H1 (cell line): Measurements from ENCODE around the gene BICD1. TPM values are rescaled to one million over a fixed set of nuclear protein-coding genes. Genes with fewer than 3 reads are reported as not detected.

Experiments used
- CTCF ChIA-PET: fragments of 300-600 bp; sonication (Branson Sonifier 250); formaldehyde crosslinking; loops from one replicate; lab custom pipeline; 2021; ENCODE audit not compliant: partially characterized antibody; lab: Charles Lee
- POLR2A ChIA-PET: fragments of 300-600 bp; sonication (Branson Sonifier 250); formaldehyde crosslinking; loops from one replicate; lab custom pipeline; 2021; ENCODE audit warnings: inconsistent platforms; ENCODE audit not compliant: partially characterized antibody; lab: Charles Lee
- DNase-seq, 2 experiments: peaks; one replicate each; pipeline versions ENCODE4 v3.0.0 to v3.0.0-alpha.2; 2010 to 2022; ENCODE audit warnings: low spot score in 2 of 2, low read depth in 1 of 2, mixed read lengths in 1 of 2
- FAIRE-seq: peaks from 2 replicates; lab custom pipeline; 2011; peaks lifted over from hg19 to GRCh38; lab: Jason Lieb, UNC
- H2AFZ ChIP-seq: 2 replicates; pipeline ENCODE4 v1.8.1; 2012; ENCODE audit warnings: low read length, inconsistent platforms
- H2AK5ac ChIP-seq: 2 replicates; pipeline ENCODE4 v1.6.1; 2013; ENCODE audit warnings: low read depth, low read length
- H2BK120ac ChIP-seq: replicated peaks from 2 replicates; pipeline ENCODE3; 2013; ENCODE audit warnings: low read depth, low read length, inconsistent platforms
- H2BK12ac ChIP-seq: 2 replicates; pipeline ENCODE4 v1.6.1; 2013; ENCODE audit warnings: low read depth, low read length
- H2BK15ac ChIP-seq: 2 replicates; pipeline ENCODE4 v1.6.1; 2013; ENCODE audit warnings: low read length
- H2BK20ac ChIP-seq: 2 replicates; pipeline ENCODE4 v1.6.1; 2013; ENCODE audit warnings: low read length
- H2BK5ac ChIP-seq: 2 replicates; pipeline ENCODE4 v1.6.1; 2013; ENCODE audit warnings: low read depth, low read length
- H3K14ac ChIP-seq: 2 replicates; pipeline ENCODE4 v1.6.1; 2013; ENCODE audit warnings: inconsistent platforms; ENCODE audit not compliant: insufficient read length
- H3K18ac ChIP-seq: 2 replicates; pipeline ENCODE4 v1.6.1; 2013; ENCODE audit warnings: low read length; ENCODE audit errors: extremely low read depth
- H3K23ac ChIP-seq: 2 replicates; pipeline ENCODE4 v1.6.1; 2013; ENCODE audit warnings: inconsistent platforms; ENCODE audit not compliant: insufficient read length
- H3K23me2 ChIP-seq: 2 replicates; pipeline ENCODE4 v1.6.1; 2013; ENCODE audit warnings: low read depth, low read length
- H3K27ac ChIP-seq: 2 replicates; pipeline ENCODE4 v1.6.1; 2011; ENCODE audit warnings: low read depth, low read length, inconsistent platforms
- H3K27me3 ChIP-seq, 4 experiments: replicated peaks in 1 of 4; 1 replicate in 1 of 4; 2 replicates in 3 of 4; pipeline versions ENCODE4 v1.6.1 to v1.8.1; 2011 to 2013; ENCODE audit warnings: low read length in 3 of 4, mild to moderate bottlenecking in 3 of 4, inconsistent platforms in 2 of 4, mixed read lengths in 2 of 4, moderate library complexity in 1 of 4; ENCODE audit not compliant: control insufficient read depth in 3 of 4, insufficient read depth in 3 of 4; ENCODE audit errors: extremely low read depth in 1 of 4
- H3K36me3 ChIP-seq, 4 experiments: 2 replicates each; pipeline versions ENCODE4 v1.6.1 to v1.8.1; 2011 to 2013; ENCODE audit warnings: mild to moderate bottlenecking in 4 of 4, low read length in 3 of 4, moderate library complexity in 2 of 4, control low read depth in 1 of 4, inconsistent platforms in 1 of 4; ENCODE audit not compliant: insufficient read depth in 4 of 4, control insufficient read depth in 2 of 4
- H3K4ac ChIP-seq: replicated peaks from 2 replicates; pipeline ENCODE3; 2013; ENCODE audit warnings: low read length, low read depth, mixed read lengths, inconsistent platforms; ENCODE audit not compliant: insufficient read length
- H3K4me1 ChIP-seq, 4 experiments: replicated peaks in 1 of 4; 1 replicate in 1 of 4; 2 replicates in 3 of 4; pipeline versions ENCODE4 v1.6.1 to v1.8.1; 2011 to 2013; ENCODE audit warnings: low read length in 3 of 4, inconsistent platforms in 2 of 4, mixed read lengths in 1 of 4; ENCODE audit not compliant: insufficient read depth in 4 of 4, control insufficient read depth in 3 of 4
- H3K4me2 ChIP-seq, 2 experiments: 2 replicates each; pipeline versions ENCODE4 v1.6.1 to v1.8.1; 2011 to 2013; ENCODE audit warnings: low read depth in 2 of 2, low read length in 2 of 2, control low read depth in 1 of 2, inconsistent platforms in 1 of 2, mild to moderate bottlenecking in 1 of 2; ENCODE audit not compliant: insufficient read depth in 1 of 2
- H3K4me3 ChIP-seq, 4 experiments: fragments of 200-600, 300-600 bp in 1 of 4; sonication (generic), shearing (Covaris generic), sonication (Bioruptor Twin) in 1 of 4; 2 replicates each; pipeline versions ENCODE4 v1.5.1 to v1.8.1; 2011 to 2016; ENCODE audit warnings: low read length in 4 of 4, low read depth in 3 of 4, control low read depth in 2 of 4, inconsistent platforms in 2 of 4, mild to moderate bottlenecking in 2 of 4, mixed read lengths in 1 of 4, moderate library complexity in 1 of 4; ENCODE audit not compliant: insufficient read depth in 2 of 4; ENCODE audit errors: extremely low read depth in 1 of 4
- H3K56ac ChIP-seq: replicated peaks from 2 replicates; pipeline ENCODE3; 2013; ENCODE audit warnings: low read depth, mild to moderate bottlenecking, mixed read lengths, low read length, inconsistent platforms; ENCODE audit not compliant: insufficient read length
- H3K79me1 ChIP-seq: 2 replicates; pipeline ENCODE4 v1.6.1; 2013; ENCODE audit warnings: low read depth, low read length, control low read depth
- H3K79me2 ChIP-seq, 2 experiments: 2 replicates each; pipeline versions ENCODE4 v1.6.1 to v1.8.1; 2012 to 2013; ENCODE audit warnings: low read length in 2 of 2, mild to moderate bottlenecking in 2 of 2, inconsistent platforms in 1 of 2; ENCODE audit not compliant: insufficient read depth in 2 of 2, control insufficient read depth in 1 of 2
- H3K9ac ChIP-seq, 4 experiments: replicated peaks in 1 of 4; 1 replicate in 1 of 4; 2 replicates in 3 of 4; pipeline versions ENCODE4 v1.6.1 to v1.8.1; 2011 to 2013; ENCODE audit warnings: low read depth in 3 of 4, low read length in 3 of 4, control low read depth in 2 of 4, mild to moderate bottlenecking in 2 of 4, moderate library complexity in 2 of 4, inconsistent platforms in 1 of 4; ENCODE audit errors: extremely low read depth in 1 of 4
- H3K9me3 ChIP-seq, 2 experiments: 2 replicates each; pipeline versions ENCODE4 v1.6.1 to v1.8.1; 2012 to 2013; ENCODE audit warnings: mild to moderate bottlenecking in 2 of 2, moderate library complexity in 2 of 2, control low read depth in 1 of 2, inconsistent platforms in 1 of 2, low read depth in 1 of 2, low read length in 1 of 2, mixed read lengths in 1 of 2; ENCODE audit not compliant: insufficient read depth in 2 of 2
- H4K20me1 ChIP-seq, 2 experiments: replicated peaks in 1 of 2; 2 replicates each; pipeline versions ENCODE3 to v1.8.1; 2011 to 2013; ENCODE audit warnings: inconsistent platforms in 2 of 2, low read length in 2 of 2, mild to moderate bottlenecking in 1 of 2; ENCODE audit not compliant: insufficient read depth in 2 of 2, control insufficient read depth in 1 of 2
- H4K5ac ChIP-seq: 2 replicates; pipeline ENCODE4 v1.6.1; 2013; ENCODE audit warnings: low read length, low read depth, mixed read lengths, inconsistent platforms; ENCODE audit not compliant: insufficient read length
- H4K8ac ChIP-seq: 2 replicates; pipeline ENCODE4 v1.8.0; 2013; ENCODE audit warnings: mild to moderate bottlenecking, moderate library complexity, low read length, inconsistent platforms; ENCODE audit not compliant: insufficient read depth; ENCODE audit errors: extremely low read depth
- H4K91ac ChIP-seq: replicated peaks from 2 replicates; pipeline ENCODE3; 2013; ENCODE audit warnings: low read length, mixed read lengths, inconsistent platforms; ENCODE audit not compliant: insufficient read length
- BCL11A ChIP-seq, 2 experiments: IDR thresholded peaks; one replicate each; pipeline ENCODE4 v1.6.1; 2011; ENCODE audit warnings: low read depth in 2 of 2, low read length in 2 of 2, mild to moderate bottlenecking in 2 of 2
- CEBPB ChIP-seq: IDR thresholded peaks from 2 replicates; pipeline ENCODE4 v1.6.1; 2012; ENCODE audit warnings: low read depth, low read length
- CTBP2 ChIP-seq: IDR thresholded peaks from 2 replicates; pipeline ENCODE4 v1.7.0; 2011; ENCODE audit warnings: borderline replicate concordance, mild to moderate bottlenecking, moderate library complexity, mixed read lengths, low read length; ENCODE audit not compliant: insufficient read depth, insufficient read length
- E2F6 ChIP-seq: IDR thresholded peaks from 2 replicates; pipeline ENCODE4 v1.6.1; 2012; ENCODE audit warnings: inconsistent platforms
- EZH2 ChIP-seq: fragments of 200-600 bp; sonication (generic); IDR thresholded peaks from 2 replicates; pipeline ENCODE4 v1.7.1; 2012; ENCODE audit warnings: low read depth, mild to moderate bottlenecking, moderate library complexity, low read length, inconsistent platforms; ENCODE audit not compliant: severe bottlenecking
- FOSL1 ChIP-seq: IDR thresholded peaks from 2 replicates; pipeline ENCODE4 v1.6.1; 2011; ENCODE audit warnings: mild to moderate bottlenecking, low read depth, low read length, moderate library complexity; ENCODE audit not compliant: insufficient read depth
- KDM1A ChIP-seq: fragments of 200-600, 300-600 bp; sonication (generic); IDR thresholded peaks from 2 replicates; pipeline ENCODE4 v1.7.1; 2016; ENCODE audit warnings: mild to moderate bottlenecking, low read length, borderline replicate concordance
- KDM4A ChIP-seq: IDR thresholded peaks from one replicate; pipeline ENCODE4 v1.7.1; 2012; ENCODE audit warnings: low read depth, mild to moderate bottlenecking, moderate library complexity, low read length, inconsistent platforms; ENCODE audit not compliant: severe bottlenecking
- KDM5A ChIP-seq: fragments of 200-600 bp; IDR thresholded peaks from 2 replicates; pipeline ENCODE4 v1.7.1; 2012; ENCODE audit warnings: mild to moderate bottlenecking, low read length, inconsistent platforms, mixed read lengths
- POLR2AphosphoS5 ChIP-seq: IDR thresholded peaks from 2 replicates; pipeline ENCODE4 v1.6.1; 2011; ENCODE audit warnings: low read depth, low read length
- RFX5 ChIP-seq: IDR thresholded peaks from 2 replicates; pipeline ENCODE4 v1.6.1; 2011; ENCODE audit warnings: low read depth, low read length, improper control_type of control experiment, borderline replicate concordance
- SP4 ChIP-seq: IDR thresholded peaks from 2 replicates; pipeline ENCODE4 v1.6.1; 2012; ENCODE audit warnings: low read length, inconsistent platforms
- WGBS, 2 experiments: shearing (Covaris generic) in 1 of 2; methylation state at CpG; one replicate each; pipeline versions ENCODE4 v1.1.6 to v1.1.7; 2013 to 2015; ENCODE audit warnings: low lambda C conversion rate in 2 of 2, mixed read lengths in 2 of 2, inconsistent platforms in 1 of 2, low coverage in 1 of 2, missing lambda C conversion rate in 1 of 2; ENCODE audit not compliant: insufficient replicate concordance in 2 of 2, insufficient coverage in 1 of 2, insufficient read length in 1 of 2; ENCODE audit errors: extremely low coverage in 1 of 2, missing lambda C conversion rate in 1 of 2; 5-methylcytosine and 5-hydroxymethylcytosine counted together
- polyA plus RNA-seq, 7 experiments: library from polyadenylated mRNA; depleted of rRNA in 3 of 7; stranded (reverse) in 5 of 7; unstranded in 2 of 7; fragments of >200 nt in 5 of 7; fragments of 200-250 nt in 2 of 7; gene quantifications; 1 replicate in 5 of 7; 2 replicates in 1 of 7; 4 replicates in 1 of 7; pipeline versions ENCODE4 v1.2.1 to v1.2.3, GENCODE V29; 2011 to 2013; ENCODE audit warnings: missing spikeins in 2 of 7, mixed read lengths in 2 of 7
- total RNA-seq: library from RNA; stranded (reverse); fragmentation: NEBNext Ultra II Directional; extraction: Animal tissue kit (Norgen Biotek cat#: 25700); gene quantifications from 2 replicates; pipeline ENCODE4 v1.2.1, GENCODE V29; 2021
- TF ChIP-seq, protein P1 (sequence below): IDR thresholded peaks from 2 replicates; pipeline ENCODE4 v1.6.1; 2012; ENCODE audit warnings: inconsistent platforms

BICD1 gene
- total and polyA plus RNA-seq, 2 of the 8 experiments (the other 6 are each of a cell fraction or from before 2014, with no cell fraction given): 34.1 to 58.4 TPM

GRCh38 chr12:32205731-32206130 is 99.1 kb downstream of the BICD1 start:
- Histone ChIP-seq H3K79me2 (peaks cover 0 to 6% of the 10 kb centered on the region in 2 experiments; a peak in 1 of 4 replicates), H3K27ac (no peak overlapping the region), H3K9ac (no peak overlapping the region), H3K18ac (no peak overlapping the region), H4K5ac (no peak overlapping the region), H2BK12ac (no peak overlapping the region), H4K20me1 (no peaks in the 10 kb centered on the region), H3K23ac (no peak overlapping the region), H4K8ac (no peak overlapping the region), H3K14ac (no peak overlapping the region), H2BK20ac (no peak overlapping the region), H3K79me1 (no peaks in the 10 kb centered on the region), H2BK5ac (no peak overlapping the region), H3K4ac (no peak overlapping the region), H4K91ac (no peak overlapping the region), H3K36me3 (no peaks in the 10 kb centered on the region; a peak in 1 of 8 replicates), H3K27me3 (no peaks in the 10 kb centered on the region), H3K4me1 (peaks cover 0 to 8% (median 2%) of the 10 kb centered on the region in 4 experiments; a peak in 4 of 7 replicates), H2AK5ac (no peak overlapping the region), H2BK120ac (no peak overlapping the region), H3K9me3 (no peaks in the 10 kb centered on the region), H3K4me2 (no peak overlapping the region), H3K23me2 (no peaks in the 10 kb centered on the region), H2BK15ac (no peak overlapping the region), H3K56ac (no peak overlapping the region), H2AFZ (no peak overlapping the region), H3K4me3 (no peak overlapping the region)
- FAIRE-seq: no peak
- 93% methylated on average over 3 of the region's 3 CpGs; no CpG with 5 or more reads in 1 of the 2 experiments for WGBS, 2 experiments
- ChIA-PET POLR2A (interaction anchor here (0.9 to 1.7 kb wide), 2 partner anchors 14 to 26 kb away, joined by 3 to 4 read pairs; no protein-coding TSS in a partner anchor), CTCF (no interaction called here)
- no peak for DNase-seq
- TF ChIP-seq E2F6 (no peak), EZH2 (no peak), BCL11A (IDR thresholded peaks at IDR 0.05; ENCODE audit: low read depth in 2 of 2, low read length in 2 of 2) (no peak), KDM1A (no peak), SP4 (no peak), KDM4A (no peak), RFX5 (no peak), KDM5A (no peak), FOSL1 (no peak), POLR2AphosphoS5 (no peak), CTBP2 (no peak), CEBPB (no peak)
- TF ChIP-seq, protein P1, sequence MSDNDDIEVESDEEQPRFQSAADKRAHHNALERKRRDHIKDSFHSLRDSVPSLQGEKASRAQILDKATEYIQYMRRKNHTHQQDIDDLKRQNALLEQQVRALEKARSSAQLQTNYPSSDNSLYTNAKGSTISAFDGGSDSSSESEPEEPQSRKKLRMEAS: no peak
